HG02840 (cell line): ENCODE data around the gene HAUS7.

Experiments used
- ATAC-seq: cut with Tn5 transposase; IDR thresholded peaks from one replicate; pipeline ENCODE4 v1.9.1; 2021; ENCODE audit warnings: mild to moderate bottlenecking, moderate library complexity, moderate number of reproducible peaks; ENCODE audit not compliant: unreplicated experiment, low FRiP score

The HAUS7 gene

DNA sequence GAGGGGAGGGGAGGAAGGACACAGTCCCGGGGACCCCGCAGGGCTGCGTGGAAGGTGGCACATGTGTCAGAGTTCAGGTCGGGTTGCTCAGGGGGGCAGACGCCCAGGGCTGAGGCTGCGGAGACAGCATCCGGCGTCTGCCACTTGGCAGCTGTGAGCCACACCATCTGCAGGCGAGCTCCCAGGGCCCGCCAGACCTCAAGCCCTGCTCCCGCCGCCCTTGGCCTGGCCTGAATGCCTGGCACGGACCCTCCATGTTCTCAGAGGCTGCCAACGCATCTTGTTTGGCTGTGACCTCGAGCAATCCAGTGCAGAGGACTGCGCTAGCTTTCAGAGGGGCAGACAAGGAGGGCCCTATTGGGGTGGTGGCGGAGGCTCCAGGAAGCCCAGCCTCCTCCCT, 29.5 kb upstream of the HAUS7 start:
- no peak for ATAC-seq

DNA sequence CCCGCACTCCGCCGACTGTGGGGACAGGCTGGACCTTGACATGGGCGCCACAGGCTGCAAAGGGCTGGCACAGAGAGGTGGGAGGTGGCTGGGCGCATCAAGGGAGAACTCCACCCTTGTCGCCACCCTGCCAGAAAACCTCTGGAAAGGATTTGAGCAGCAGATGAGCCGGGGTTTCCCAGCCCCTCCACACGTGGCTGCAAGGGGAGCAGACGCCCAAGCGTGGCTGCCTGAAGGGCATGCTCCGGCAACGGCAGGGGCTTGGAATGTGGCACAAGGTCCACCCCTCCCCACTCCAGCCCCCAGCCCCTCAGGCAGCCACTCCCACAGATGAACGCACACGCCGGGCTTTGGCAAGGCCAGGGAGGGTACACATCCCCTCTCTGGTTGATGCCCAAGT, 29.0 kb upstream of the HAUS7 start:
- no peak for ATAC-seq

DNA sequence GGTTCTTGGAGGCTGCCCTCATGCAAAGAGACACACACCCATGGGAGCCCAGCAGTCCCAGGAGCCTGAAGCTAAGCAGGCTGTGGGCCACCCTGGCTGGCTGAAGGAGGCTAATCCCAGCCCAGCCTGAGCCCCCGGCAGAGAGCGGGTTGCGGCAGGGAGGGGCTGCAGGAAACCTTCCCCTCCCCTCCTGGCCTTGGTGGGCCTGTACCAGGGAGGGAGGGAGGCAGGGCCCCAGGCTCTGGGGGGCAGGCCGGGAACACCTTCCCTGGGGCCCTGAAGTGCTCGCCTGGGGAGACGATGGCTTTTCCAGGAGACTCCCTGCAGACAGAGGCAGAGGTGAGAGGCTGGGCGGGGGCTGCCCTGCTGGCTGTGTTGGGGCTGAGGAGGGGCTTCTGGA, 28.1 kb upstream of the HAUS7 start:
- ATAC-seq, result no peak

- no peak for ATAC-seq
These were observed 26.2 kb upstream of the HAUS7 start for GRCh38 chrX:153496590-153496959.

DNA sequence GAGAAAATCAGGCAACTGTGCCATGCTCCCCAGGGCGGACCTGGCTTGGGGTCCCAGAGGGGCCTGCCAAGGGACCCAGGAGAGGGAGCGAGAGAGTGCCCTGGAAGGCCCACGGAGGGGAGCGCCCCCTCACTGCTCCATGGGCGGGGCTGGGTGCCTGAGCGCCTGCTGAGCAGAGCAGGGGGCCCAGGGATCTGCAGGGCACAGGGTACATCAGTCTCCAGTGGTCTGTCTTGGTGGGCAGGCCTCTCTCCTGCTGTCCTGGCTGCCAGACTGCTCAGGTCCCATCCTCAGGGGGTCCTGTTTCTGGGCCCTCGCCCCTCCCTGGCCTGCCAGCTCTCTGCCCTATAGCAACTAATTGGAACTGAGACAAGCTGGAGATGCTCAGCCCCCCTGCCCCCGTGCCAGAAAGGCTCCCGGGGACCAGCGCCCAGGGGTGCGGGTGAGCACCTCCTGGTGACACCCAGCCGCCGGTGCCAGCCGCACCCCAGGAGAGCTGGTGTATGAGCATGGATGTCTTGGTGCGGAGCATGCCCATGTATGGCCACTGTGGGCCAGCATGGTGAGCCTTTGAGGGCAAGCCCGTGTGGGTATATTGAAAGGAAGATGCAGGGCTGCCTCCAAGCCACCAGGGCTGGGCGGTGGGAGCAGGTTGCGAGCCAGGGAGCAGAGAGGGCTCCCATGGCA, 25.7 kb upstream of the HAUS7 start:
- no peak for ATAC-seq

DNA sequence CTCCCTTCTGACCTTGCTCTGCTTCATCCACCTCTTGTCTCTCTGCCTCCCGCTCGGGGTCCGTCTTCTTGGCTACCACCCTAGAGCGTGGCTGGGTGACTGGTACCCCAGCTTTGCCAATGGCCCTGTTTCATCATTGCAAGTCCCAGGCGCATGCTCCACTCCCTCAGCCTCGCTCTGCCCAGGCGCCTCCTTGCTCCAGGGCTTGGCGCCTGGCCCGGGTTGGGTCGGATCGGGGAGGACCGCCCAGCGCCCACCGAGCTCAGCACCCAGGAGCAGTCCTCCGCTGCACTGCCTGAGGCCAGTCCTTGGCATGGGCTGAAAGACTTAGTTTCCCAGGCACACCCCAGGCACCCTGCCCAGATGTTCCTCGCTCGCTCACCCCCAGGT, 25.0 kb upstream of the HAUS7 start:
- no peak for ATAC-seq

GRCh38 chrX:153494541-153495361, 24.4 kb upstream of the HAUS7 start, which contains the start of gene BGN:
TSS of gene BGN (plus strand) at chrX:153494980. CDS start at chrX:153504632, 9,652 bp downstream.
- ATAC-seq, result no peak

DNA sequence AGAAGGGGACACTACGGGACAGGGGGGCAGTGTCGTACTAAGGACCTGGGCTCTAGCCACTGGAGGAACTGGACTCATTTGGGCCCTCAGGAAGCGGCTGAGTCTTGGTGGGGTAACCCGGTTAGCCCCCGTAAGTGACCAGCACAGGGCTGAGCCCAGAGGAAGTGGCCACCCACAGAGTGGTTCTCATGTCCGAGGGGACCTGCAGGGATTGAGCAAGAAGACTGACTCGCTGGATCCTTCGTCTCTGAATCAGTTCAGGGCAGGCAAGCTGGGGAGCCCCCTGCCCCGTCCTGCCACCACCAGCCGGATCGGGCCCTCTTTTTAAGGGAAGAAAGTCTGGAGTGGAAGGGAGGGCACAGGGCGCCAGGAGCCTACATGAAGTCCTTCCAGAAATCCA, 23.7 kb upstream of the HAUS7 start:
- no peak for ATAC-seq

GRCh38 chrX:153493085-153493484, 22.7 kb upstream of the HAUS7 start:
- ATAC-seq, result no peak

GRCh38 chrX:153492543-153492942, 22.2 kb upstream of the HAUS7 start:
- ATAC-seq, result no peak

GRCh38 chrX:153491918-153492317, 21.5 kb upstream of the HAUS7 start:
- no peak for ATAC-seq

DNA sequence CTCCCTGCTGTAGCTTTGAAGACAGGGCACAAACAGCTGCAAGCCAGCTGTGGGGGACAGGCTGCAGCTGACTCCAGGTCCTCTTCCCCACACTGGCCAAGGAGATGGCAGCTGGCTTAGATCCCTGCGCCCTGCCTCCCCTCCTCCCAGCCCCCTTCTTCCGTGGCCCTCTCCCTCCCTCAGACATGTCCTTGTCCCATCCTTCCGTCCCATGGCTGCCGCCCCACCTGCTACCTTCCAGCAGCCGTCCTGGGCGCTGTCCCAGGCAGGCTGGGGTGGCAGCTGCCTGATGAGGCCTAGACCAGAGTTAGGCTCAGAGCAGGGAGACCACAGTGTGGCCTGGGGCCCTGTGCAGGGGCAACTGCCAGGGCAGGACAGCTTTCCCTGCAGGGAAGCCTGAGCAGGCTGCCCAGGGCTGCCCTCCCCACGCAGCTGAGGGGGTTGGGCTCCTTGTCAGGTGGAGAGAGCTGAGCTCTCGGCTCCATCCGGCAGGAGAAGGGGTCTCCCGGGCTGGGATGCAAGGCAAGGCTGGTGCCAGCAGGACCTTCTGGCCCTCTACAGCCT, 21.1 kb upstream of the HAUS7 start:
- no peak for ATAC-seq

DNA sequence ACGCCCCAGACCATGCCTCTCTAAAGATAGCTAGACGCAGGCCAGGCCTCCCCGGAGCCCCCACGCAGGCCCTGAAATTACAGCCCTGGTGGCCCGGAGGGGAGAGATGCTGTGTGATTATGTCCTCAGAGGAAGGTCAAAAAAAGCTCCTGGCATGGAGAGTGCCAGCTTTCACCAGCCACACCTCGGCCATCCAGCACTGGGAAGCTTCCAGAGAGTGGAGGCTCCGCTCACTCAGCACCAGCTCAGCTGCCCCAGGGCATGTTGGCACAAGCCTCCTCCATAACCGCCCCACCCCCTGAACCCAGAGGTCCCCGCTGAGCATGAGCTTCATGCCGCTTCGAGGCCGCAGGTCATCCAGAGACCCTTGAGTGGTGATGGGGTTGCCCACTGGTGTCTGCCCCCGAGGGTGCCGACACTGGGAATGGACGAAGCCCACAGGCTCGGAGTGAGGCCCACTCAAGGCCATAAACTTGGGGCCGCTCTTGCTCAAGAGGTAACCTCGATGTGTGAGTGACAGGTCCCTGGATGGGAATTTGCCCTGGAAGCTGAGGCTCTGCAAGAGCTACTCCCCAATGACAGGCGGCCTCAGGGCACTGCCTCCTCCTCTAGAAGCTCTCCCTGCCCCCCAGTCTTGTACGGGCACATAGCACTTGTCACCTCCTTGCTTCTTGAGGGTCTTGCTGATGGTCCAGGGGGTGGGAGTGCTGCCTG, 20.0 kb upstream of the HAUS7 start:
- no peak for ATAC-seq

DNA sequence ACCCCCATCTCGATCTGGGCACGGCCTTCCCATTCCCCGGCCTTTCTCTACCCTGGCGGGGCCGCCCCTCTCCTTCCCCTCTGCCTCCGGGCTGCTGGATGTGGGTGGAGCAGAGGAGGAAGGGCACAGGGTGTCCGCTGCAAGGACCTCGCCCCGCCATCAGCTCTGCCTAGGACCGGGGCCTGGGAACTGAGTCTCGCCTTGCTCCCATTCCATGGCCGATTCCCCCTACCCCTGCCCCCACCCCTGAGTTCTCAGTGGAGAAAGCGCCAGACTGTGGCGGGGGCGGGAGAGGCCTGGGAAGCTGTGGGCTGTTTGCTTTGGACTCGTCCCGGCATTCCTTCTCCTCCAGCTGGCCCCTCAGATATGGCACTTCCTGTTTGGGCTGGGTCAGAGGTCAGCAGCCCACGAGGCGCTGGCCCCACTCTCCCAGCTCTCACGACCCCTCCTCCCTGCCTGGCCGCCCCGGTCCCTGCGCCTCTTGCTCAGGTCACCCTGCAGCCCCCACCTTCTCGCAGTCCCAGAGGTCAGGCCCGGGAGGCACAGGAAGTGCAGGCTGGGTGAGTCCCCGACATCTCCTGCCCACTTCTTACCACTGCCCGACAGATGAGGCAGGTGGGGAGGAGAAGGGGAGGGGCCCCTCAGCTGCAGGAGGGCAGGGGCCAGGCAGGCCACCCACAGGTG, 18.0 kb upstream of the HAUS7 start:
- no peak for ATAC-seq

DNA sequence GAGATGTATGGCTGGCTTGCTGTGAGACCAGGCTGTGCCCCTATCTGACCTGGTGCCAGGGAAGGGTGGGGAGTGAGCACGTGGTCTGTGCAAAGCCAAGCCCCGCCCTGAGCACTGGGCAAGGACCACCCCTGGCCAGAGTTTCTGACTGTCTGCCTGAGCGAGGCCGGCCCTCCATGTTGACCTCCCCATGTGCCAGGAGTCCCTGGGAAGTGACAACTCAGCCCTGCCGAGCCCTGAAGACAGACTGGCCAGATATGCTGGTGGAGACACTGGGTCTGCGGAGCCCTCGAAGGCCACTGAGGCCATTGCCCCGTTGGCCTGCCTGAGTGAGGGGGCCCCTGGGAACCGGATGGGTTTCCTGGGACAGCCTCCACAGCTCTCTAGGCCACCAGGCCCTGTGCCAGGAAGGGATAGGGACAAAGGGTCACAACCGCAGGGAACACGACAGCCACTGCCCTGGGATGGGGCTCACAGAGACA, 17.3 kb upstream of the HAUS7 start:
- no peak for ATAC-seq

- ATAC-seq, result no peak
These were observed 15.8 kb upstream of the HAUS7 start for GRCh38 chrX:153486171-153486570.

DNA sequence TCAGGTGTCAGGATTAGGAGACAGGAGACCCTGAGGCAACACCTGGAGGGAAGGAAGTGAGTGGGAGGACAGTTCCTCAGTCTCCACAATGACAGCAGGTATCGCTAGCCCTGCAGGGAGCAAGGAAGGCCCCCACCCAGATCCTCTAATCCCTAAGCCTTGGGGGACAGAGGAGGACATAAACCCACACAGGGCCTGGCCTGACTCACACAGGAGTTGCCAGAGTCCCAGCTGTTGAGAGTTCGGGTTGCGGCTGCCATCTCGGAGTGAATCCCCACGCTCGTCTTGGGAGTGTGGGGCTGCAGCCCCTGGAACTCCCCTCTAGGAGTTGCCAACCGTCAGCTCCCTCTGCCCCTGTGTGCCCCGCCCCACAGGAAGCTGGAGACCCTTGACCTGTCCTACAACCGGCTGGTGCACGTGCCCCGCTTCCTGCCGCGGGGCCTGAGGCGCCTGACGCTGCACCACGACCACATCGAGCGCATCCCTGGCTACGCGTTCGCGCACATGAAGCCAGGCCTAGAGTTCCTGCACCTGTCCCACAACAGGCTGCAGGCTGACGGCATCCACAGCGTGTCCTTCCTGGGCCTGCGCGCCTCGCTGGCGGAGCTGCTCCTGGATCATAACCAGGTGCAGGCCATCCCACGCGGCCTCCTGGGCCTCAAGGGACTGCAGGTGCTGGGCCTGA, 15.2 kb upstream of the HAUS7 start:
- no peak for ATAC-seq

DNA sequence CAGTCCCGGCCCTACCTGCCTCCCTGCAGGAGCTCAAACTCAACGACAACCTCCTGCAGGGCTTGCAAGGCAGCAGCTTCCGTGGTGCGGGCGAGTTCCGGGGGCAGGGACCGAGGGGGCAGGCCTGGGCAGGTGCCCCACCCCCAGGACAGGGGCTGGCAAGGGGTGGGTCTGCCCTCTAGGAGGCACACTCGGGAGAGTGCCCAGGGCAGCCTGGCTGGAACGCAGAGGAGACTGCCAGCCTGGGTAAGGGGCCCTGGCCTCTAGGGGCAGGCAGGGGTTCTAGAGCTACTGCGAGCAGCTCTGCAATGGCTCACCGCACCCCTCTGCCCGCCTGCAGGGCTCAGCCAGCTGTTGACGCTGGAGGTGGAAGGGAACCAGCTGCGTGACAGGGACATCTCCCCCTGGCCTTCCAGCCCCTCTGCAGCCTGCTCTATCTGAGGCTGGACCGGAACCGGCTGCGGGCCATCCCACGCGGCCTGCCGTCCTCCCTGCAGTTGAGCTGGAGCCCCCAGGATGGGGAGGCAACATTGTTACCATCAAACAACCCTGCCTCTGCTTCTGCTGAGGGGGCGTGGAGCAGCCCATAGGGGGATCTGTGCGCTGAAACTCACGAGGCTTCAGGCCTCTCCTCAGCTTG, 12.1 kb upstream of the HAUS7 start:
- ATAC-seq, result no peak

DNA sequence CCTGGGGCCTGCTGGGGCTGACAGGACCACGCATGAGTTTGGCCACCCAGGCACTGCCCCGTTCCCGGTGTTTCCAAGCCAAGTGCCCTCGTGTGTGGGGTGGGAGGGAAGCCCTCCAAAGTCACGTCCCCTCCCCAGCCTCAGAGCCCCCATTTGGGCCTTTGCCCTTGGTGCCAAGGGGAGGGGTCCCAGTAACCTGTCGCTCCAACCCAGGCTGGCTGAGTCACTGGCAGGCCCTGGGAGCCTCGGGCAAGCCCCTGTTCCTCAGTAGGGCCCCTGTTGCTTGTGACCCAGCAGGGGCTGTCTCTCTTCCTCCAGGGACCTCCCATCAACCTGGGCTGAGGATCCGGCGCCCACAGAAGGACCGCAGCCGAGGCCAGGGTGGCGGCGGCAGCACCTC, 10.7 kb upstream of the HAUS7 start:
- ATAC-seq, result no peak
